OCI-LY3 (cell line): ENCODE data around the gene LBX2.
A peak's percentile ranks its signal among the peaks of the same experiment; 100 is the strongest.

Experiments used
- H2AFZ ChIP-seq: fragments of 200-600, 300-600 bp; shearing (Covaris generic); 2 replicates; pipeline ENCODE4 v1.6.0; 2014; ENCODE audit warnings: antibody characterized with exemption, low read depth, low read length
- H3K27ac ChIP-seq: fragments of 200-600, 300-600 bp; sonication (generic); 2 replicates; pipeline ENCODE4 v1.5.1; 2014; ENCODE audit warnings: mild to moderate bottlenecking, low read length, moderate library complexity, mixed read lengths
- H3K27me3 ChIP-seq: fragments of 200-600, 300-600 bp; sonication (generic); 2 replicates; pipeline ENCODE4 v1.6.1; 2014; ENCODE audit warnings: low read depth, low read length, mixed read lengths
- H3K36me3 ChIP-seq: fragments of 200-600, 300-600 bp; sonication (generic); replicated peaks from 2 replicates; pipeline ENCODE3; 2014; ENCODE audit warnings: low read depth, low read length, mixed read lengths
- H3K4me1 ChIP-seq: fragments of 300-600, 200-600 bp; sonication (generic); 2 replicates; pipeline ENCODE4 v1.6.1; 2014; ENCODE audit warnings: low read length, mixed read lengths
- H3K4me2 ChIP-seq: fragments of 200-600, 300-600 bp; sonication (generic); 2 replicates; pipeline ENCODE4 v1.6.1; 2014; ENCODE audit warnings: low read length, mixed read lengths
- H3K4me3 ChIP-seq: fragments of 300-600, 200-600 bp; sonication (generic); 2 replicates; pipeline ENCODE4 v1.5.1; 2014; ENCODE audit warnings: antibody characterized with exemption, mild to moderate bottlenecking, low read length, moderate library complexity
- H3K79me2 ChIP-seq: fragments of 300-600, 200-600 bp; shearing (Covaris generic); 2 replicates; pipeline ENCODE4 v1.6.1; 2014; ENCODE audit warnings: mild to moderate bottlenecking, low read length, mixed read lengths
- H3K9ac ChIP-seq: fragments of 300-600, 200-600 bp; shearing (Covaris generic); 2 replicates; pipeline ENCODE4 v1.6.0; 2014; ENCODE audit warnings: mild to moderate bottlenecking, low read length, moderate library complexity
- H3K9me3 ChIP-seq: fragments of 200-600, 300-600 bp; shearing (Covaris generic); 2 replicates; pipeline ENCODE4 v1.6.1; 2014; ENCODE audit warnings: low read length, mixed read lengths; ENCODE audit not compliant: insufficient read depth
- H4K20me1 ChIP-seq: fragments of 200-600, 300-600 bp; sonication (generic); 2 replicates; pipeline ENCODE4 v1.6.1; 2016; ENCODE audit warnings: low read length, mixed read lengths; ENCODE audit not compliant: insufficient read depth
- CTCF ChIP-seq: fragments of 200-600, 300-600 bp; sonication (generic); IDR thresholded peaks from 2 replicates; pipeline ENCODE4 v1.5.1; 2014; ENCODE audit warnings: antibody characterized with exemption, low read length, low read depth
- EZH2phosphoT487 ChIP-seq: fragments of 200-600 bp; shearing (Covaris generic); IDR thresholded peaks from 2 replicates; pipeline ENCODE4 v1.6.1; 2018; ENCODE audit warnings: antibody characterized with exemption, mixed run types, low read depth

The LBX2 gene

DNA sequence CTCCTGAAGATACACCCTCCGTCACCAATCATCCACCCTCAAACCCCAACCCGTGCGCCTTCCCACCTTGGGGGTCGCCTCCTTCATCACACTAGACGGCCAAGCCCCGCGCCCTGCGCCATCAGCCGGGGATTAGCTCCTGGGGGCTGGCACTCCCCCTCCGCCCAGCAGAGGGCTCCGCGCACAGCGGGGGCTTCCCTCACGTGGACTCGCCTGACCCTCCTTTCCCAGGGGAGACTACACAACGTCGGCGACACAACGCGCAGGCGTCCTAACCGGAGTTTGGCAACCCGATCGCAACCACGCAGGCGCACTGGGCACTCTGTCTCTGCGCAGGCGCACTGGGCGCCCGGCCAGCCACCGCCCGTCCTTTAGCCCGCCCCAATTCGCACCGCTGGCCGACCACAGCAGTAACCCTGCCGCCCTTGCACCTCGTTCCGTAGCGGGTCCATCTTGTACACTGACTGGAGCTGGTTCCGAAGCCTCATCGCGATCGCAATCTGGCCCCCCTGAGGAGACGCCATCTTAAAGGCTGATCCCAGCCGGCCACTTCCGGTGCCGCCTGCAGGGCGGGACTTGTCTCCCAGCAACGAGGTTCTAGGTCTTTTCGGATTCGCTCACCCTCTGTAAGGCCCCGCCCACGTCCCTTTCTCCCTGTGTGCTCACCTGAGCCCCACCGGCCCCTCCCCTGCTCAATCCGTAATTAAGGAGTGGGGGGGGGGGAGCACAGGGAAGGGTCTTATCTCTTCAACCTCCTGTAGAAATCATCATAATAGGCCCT lies 7.9 kb upstream of the LBX2 start, which contains the start of gene PCGF1:
Gene PCGF1, minus strand, starts transcription at position 551 of the 781 bp plus-strand sequence. Its CDS starts 27 bp downstream, at position 524.
- H3K79me2 ChIP-seq = peaks cover 11% of the 10 kb centered on the region
- peaks cover 13% of the 10 kb centered on the region for H3K36me3 ChIP-seq
- H3K4me1 ChIP-seq = peaks cover 32% of the 10 kb centered on the region
- peak within 1 kb of the TSS; percentile 82 for H3K4me3 ChIP-seq
- peak within 1 kb of the TSS; percentile 88; the same call in 1 of the 2 replicates for H2AFZ ChIP-seq
- H3K9ac ChIP-seq = peak within 1 kb of the TSS; percentile 91
- H4K20me1 ChIP-seq = no peaks in the 10 kb centered on the region
- TF ChIP-seq CTCF (peak; percentile 59), EZH2phosphoT487 (no peak)
- H3K27me3 ChIP-seq = no peaks in the 10 kb centered on the region
- no peaks in the 10 kb centered on the region for H3K9me3 ChIP-seq
- peak within 1 kb of the TSS; percentile 88 for H3K4me2 ChIP-seq
- peak within 1 kb of the TSS; percentile 93 for H3K27ac ChIP-seq

DNA sequence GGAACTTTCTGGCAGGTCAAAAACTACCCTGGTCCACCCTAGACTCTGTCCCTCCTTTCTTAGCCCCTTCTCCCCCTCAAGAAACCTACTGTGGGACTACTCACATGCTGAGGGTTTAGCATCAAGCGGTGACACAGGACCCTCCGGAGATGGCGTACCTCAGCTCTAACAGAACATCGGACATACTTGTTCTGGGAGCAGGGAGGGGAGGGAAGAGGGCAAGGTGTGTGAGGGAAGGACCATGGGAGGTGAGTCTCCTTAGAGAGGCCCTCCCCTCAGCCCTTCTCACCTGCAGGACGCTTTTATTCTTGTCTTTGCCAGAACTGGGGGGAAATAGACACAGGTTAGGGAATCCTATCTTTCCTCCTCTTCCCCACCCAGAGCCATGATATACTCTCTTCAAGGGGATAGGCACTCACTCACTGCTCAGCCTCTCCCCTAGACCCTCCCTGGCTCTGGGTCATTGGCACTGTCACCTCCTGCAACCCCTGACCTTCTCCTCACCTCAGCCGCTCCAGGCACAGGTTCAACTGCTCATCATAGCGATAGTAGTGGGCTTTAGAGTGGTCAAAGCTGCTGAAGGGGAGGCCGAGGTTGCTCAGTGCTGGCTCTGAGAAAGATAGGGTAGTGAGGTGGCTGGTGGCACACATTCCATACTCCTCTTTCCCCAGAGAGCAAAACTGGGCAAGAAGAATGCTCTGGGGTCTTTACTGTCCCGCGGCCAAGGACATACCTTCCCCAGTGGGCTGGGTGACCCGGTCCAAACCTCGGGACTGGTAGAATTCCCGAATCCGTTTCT lies 6.2 kb upstream of the LBX2 start:
- H3K4me2 ChIP-seq = peak overlapping the region; percentile 7; the same call in 1 of the 2 replicates
- peaks cover 13% of the 10 kb centered on the region for H3K36me3 ChIP-seq
- H3K27ac ChIP-seq = no peak overlapping the region
- H3K9ac ChIP-seq = no peak overlapping the region
- no peak overlapping the region for H2AFZ ChIP-seq
- H3K27me3 ChIP-seq = no peaks in the 10 kb centered on the region
- no peaks in the 10 kb centered on the region for H3K9me3 ChIP-seq
- H3K4me3 ChIP-seq = no peak overlapping the region
- no peaks in the 10 kb centered on the region for H4K20me1 ChIP-seq
- peaks cover 32% of the 10 kb centered on the region for H3K4me1 ChIP-seq
- peaks cover 11% of the 10 kb centered on the region for H3K79me2 ChIP-seq
- TF ChIP-seq CTCF (no peak), EZH2phosphoT487 (no peak)

DNA sequence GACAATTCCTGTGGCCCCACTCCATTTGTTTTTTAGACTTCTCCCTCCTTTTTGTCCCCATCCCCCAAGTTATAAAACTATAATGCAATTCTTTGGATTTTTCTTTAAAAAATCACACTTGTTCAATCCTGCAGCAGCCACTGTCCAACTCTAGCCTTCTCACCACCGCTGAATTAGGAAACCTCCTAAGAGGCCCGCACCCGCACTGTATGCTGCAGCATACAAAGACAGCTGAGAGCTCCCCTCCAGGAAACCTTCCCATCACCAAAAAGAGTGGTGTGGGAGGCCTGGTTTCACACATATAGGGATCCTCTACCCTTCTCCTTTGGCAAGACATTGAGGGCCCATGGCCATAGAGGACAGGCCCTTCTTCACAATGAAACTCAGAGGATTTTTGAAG lies 5.2 kb upstream of the LBX2 start:
- H2AFZ ChIP-seq = no peak overlapping the region
- peaks cover 13% of the 10 kb centered on the region for H3K36me3 ChIP-seq
- H3K79me2 ChIP-seq = peaks cover 11% of the 10 kb centered on the region
- H3K4me3 ChIP-seq = no peak overlapping the region
- peaks cover 29% of the 10 kb centered on the region for H3K4me1 ChIP-seq
- no peaks in the 10 kb centered on the region for H4K20me1 ChIP-seq
- no peak overlapping the region for H3K9ac ChIP-seq
- H3K27me3 ChIP-seq = no peaks in the 10 kb centered on the region
- no peak overlapping the region for H3K27ac ChIP-seq
- TF ChIP-seq EZH2phosphoT487 (no peak), CTCF (no peak)
- no peaks in the 10 kb centered on the region for H3K9me3 ChIP-seq
- H3K4me2 ChIP-seq = no peak overlapping the region
